Mesenchymal stem cell (in vitro differentiated cells and primary cell): ENCODE data around the gene MAOB.

ENCODE experiments used
- DNase-seq: peaks from one replicate; pipeline ENCODE4 v3.0.0-alpha.2; 2013
- H2AFZ ChIP-seq: one replicate; pipeline ENCODE4 v1.6.1; 2013; ENCODE audit warnings: low read depth, mild to moderate bottlenecking, control low read depth, inconsistent platforms, low read length, moderate library complexity
- H2AK5ac ChIP-seq: 2 replicates; pipeline ENCODE4 v1.6.1; 2013; ENCODE audit warnings: low read length, moderate library complexity, mild to moderate bottlenecking, inconsistent platforms; ENCODE audit not compliant: severe bottlenecking
- H2BK120ac ChIP-seq: one replicate; pipeline ENCODE4 v1.6.1; 2013; ENCODE audit warnings: low read depth, mild to moderate bottlenecking, inconsistent platforms, low read length, moderate library complexity
- H2BK12ac ChIP-seq, 2 experiments: one replicate each; pipeline ENCODE4 v1.6.1; 2013; ENCODE audit warnings: inconsistent platforms in 2 of 2, low read length in 2 of 2, mild to moderate bottlenecking in 2 of 2, moderate library complexity in 2 of 2, control low read depth in 1 of 2
- H2BK15ac ChIP-seq: one replicate; pipeline ENCODE4 v1.6.1; 2013; ENCODE audit warnings: mild to moderate bottlenecking, low read depth, inconsistent platforms; ENCODE audit not compliant: poor library complexity, severe bottlenecking
- H2BK5ac ChIP-seq: 2 replicates; pipeline ENCODE4 v1.6.1; 2013; ENCODE audit warnings: low read depth, mild to moderate bottlenecking, low read length, control low read depth, inconsistent platforms; ENCODE audit not compliant: poor library complexity, severe bottlenecking
- H3K14ac ChIP-seq, 2 experiments: one replicate each; pipeline ENCODE4 v1.6.1; 2013; ENCODE audit warnings: inconsistent platforms in 2 of 2, low read length in 2 of 2, control low read depth in 1 of 2, mild to moderate bottlenecking in 1 of 2, moderate library complexity in 1 of 2
- H3K18ac ChIP-seq, 2 experiments: one replicate each; pipeline ENCODE4 v1.6.1; 2013; ENCODE audit warnings: inconsistent platforms in 2 of 2, low read length in 2 of 2, control low read depth in 1 of 2, low read depth in 1 of 2, mild to moderate bottlenecking in 1 of 2
- H3K23ac ChIP-seq, 2 experiments: one replicate each; pipeline ENCODE4 v1.6.1; 2013; ENCODE audit warnings: inconsistent platforms in 2 of 2, low read length in 2 of 2, mild to moderate bottlenecking in 2 of 2, moderate library complexity in 2 of 2, control low read depth in 1 of 2
- H3K27ac ChIP-seq: 2 replicates; pipeline ENCODE4 v1.5.1; 2013; ENCODE audit warnings: mild to moderate bottlenecking, moderate library complexity, low read length, control low read depth, inconsistent platforms; ENCODE audit not compliant: poor library complexity, severe bottlenecking
- H3K27me3 ChIP-seq, 2 experiments: 2 replicates each; pipeline versions ENCODE4 v1.6.1 to v1.7.0; 2013; ENCODE audit warnings: low read length in 2 of 2, mild to moderate bottlenecking in 2 of 2, moderate library complexity in 2 of 2, control low read depth in 1 of 2, inconsistent platforms in 1 of 2; ENCODE audit not compliant: control insufficient read depth in 1 of 2, insufficient read depth in 1 of 2
- H3K36me3 ChIP-seq, 2 experiments: 2 replicates each; pipeline versions ENCODE4 v1.6.1 to v1.7.0; 2013; ENCODE audit warnings: low read length in 2 of 2, control low read depth in 1 of 2, inconsistent platforms in 1 of 2, low read depth in 1 of 2, mild to moderate bottlenecking in 1 of 2; ENCODE audit not compliant: insufficient read depth in 2 of 2, control insufficient read depth in 1 of 2
- H3K4ac ChIP-seq, 2 experiments: one replicate each; pipeline ENCODE4 v1.6.1; 2013; ENCODE audit warnings: inconsistent platforms in 2 of 2, low read length in 2 of 2, mild to moderate bottlenecking in 2 of 2, moderate library complexity in 2 of 2, control low read depth in 1 of 2, low read depth in 1 of 2
- H3K4me1 ChIP-seq: 2 replicates; pipeline ENCODE4 v1.6.1; 2013; ENCODE audit warnings: low read depth, low read length, control low read depth; ENCODE audit not compliant: control insufficient read depth, insufficient read depth
- H3K4me2 ChIP-seq: 2 replicates; pipeline ENCODE4 v1.6.1; 2013; ENCODE audit warnings: low read length, mild to moderate bottlenecking, inconsistent platforms; ENCODE audit not compliant: poor library complexity, severe bottlenecking
- H3K4me3 ChIP-seq, 2 experiments: 2 replicates each; pipeline versions ENCODE4 v1.5.1 to v1.7.0; 2013; ENCODE audit warnings: low read length in 2 of 2, mild to moderate bottlenecking in 2 of 2, control low read depth in 1 of 2, low read depth in 1 of 2; ENCODE audit not compliant: insufficient read depth in 1 of 2
- H3K79me1 ChIP-seq: replicated peaks from 2 replicates; pipeline ENCODE4 v1.6.1; 2013; ENCODE audit warnings: mild to moderate bottlenecking, control low read depth, low read length, inconsistent platforms; ENCODE audit not compliant: poor library complexity, severe bottlenecking
- H3K9ac ChIP-seq: 2 replicates; pipeline ENCODE4 v1.7.0; 2013; ENCODE audit warnings: mild to moderate bottlenecking, low read length, moderate library complexity
- H3K9me3 ChIP-seq: 2 replicates; pipeline ENCODE4 v1.7.0; 2013; ENCODE audit warnings: mild to moderate bottlenecking, low read length; ENCODE audit not compliant: control insufficient read depth
- H4K8ac ChIP-seq: one replicate; pipeline ENCODE4 v1.6.1; 2013; ENCODE audit warnings: inconsistent platforms, mild to moderate bottlenecking, low read length, moderate library complexity
- H4K91ac ChIP-seq: one replicate; pipeline ENCODE4 v1.6.1; 2013; ENCODE audit warnings: mild to moderate bottlenecking, low read length, inconsistent platforms
- WGBS: methylation state at CpG from one replicate; pipeline ENCODE4 v1.1.7; 2013; ENCODE audit warnings: mixed read lengths; 5-methylcytosine and 5-hydroxymethylcytosine counted together

MAOB gene

DNA sequence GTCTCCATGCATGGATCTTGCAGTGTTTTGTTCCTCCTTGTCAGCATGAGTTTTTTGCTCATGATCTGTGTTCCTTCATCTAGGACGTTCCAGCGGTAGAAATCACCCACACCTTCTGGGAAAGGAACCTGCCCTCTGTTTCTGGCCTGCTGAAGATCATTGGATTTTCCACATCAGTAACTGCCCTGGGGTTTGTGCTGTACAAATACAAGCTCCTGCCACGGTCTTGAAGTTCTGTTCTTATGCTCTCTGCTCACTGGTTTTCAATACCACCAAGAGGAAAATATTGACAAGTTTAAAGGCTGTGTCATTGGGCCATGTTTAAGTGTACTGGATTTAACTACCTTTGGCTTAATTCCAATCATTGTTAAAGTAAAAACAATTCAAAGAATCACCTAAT lies 138.0 kb downstream of the MAOB start:
- Histone ChIP-seq H3K4ac (no peak overlapping the region), H4K91ac (no peak overlapping the region), H2BK5ac (no peak overlapping the region), H3K14ac (no peak overlapping the region), H3K27me3 (peaks cover 0 to 25% of the 10 kb centered on the region in 2 experiments), H2BK120ac (no peak overlapping the region), H2AK5ac (no peak overlapping the region), H3K4me2 (no peak overlapping the region), H3K4me3 (no peak overlapping the region), H3K23ac (no peak overlapping the region), H3K18ac (no peak overlapping the region), H4K8ac (no peak overlapping the region), H2BK12ac (no peak overlapping the region), H3K27ac (no peak overlapping the region), H3K4me1 (peaks cover 4% of the 10 kb centered on the region), H3K36me3 (no peaks in the 10 kb centered on the region), H3K9me3 (no peaks in the 10 kb centered on the region), H3K9ac (no peak overlapping the region), H2BK15ac (no peak overlapping the region), H3K79me1 (no peaks in the 10 kb centered on the region), H2AFZ (no peak overlapping the region)
- no peak for DNase-seq
- 100% methylated on average over 2 of the region's 3 CpGs for WGBS

DNA sequence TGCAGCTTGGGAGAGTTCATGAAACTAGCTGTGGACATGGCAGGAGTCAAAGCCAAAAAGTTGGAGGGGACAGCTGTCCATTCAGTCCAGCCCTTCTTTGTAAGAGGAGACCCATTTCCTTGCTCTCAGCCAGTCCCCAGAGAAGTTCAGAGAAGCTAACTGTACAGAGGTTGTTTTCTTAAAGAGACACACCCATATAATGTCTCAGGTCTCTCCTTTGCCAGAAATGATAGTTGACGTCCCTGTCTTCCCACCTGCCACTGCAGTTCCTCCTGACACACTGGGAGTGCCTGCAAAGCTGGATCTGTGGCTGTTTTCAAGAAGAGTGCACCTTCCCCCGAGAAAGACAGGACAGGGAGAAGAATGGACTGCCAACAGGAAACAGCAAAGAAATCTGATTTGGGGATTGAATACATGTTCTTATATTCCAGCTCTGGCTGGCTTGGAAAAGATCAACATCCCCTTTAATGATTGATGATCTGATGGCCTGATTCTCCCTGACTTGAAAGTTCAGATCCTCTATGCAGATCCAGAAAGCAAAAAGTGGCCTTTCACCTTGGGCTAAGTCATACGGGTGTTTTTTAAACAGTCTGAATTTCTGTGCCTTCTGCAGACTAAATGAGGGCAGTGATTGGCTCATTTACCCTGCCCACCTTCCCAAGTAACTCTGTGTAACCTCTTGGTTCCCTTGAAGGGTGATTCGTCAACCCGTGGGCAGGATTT lies 139.0 kb downstream of the MAOB start:
- Histone ChIP-seq H3K27me3 (peaks cover 0 to 25% of the 10 kb centered on the region in 2 experiments), H3K23ac (no peak overlapping the region), H2BK5ac (no peak overlapping the region), H2AK5ac (no peak overlapping the region), H2BK12ac (no peak overlapping the region), H3K79me1 (no peaks in the 10 kb centered on the region), H2BK15ac (no peak overlapping the region), H3K4me1 (peaks cover 4% of the 10 kb centered on the region), H3K14ac (no peak overlapping the region), H3K4me3 (no peak overlapping the region), H2BK120ac (no peak overlapping the region), H3K27ac (no peak overlapping the region), H3K36me3 (no peaks in the 10 kb centered on the region), H3K4me2 (no peak overlapping the region), H3K18ac (no peak overlapping the region), H3K4ac (no peak overlapping the region), H4K91ac (no peak overlapping the region), H2AFZ (no peak overlapping the region), H4K8ac (no peak overlapping the region), H3K9ac (no peak overlapping the region), H3K9me3 (no peaks in the 10 kb centered on the region)
- 91% methylated on average over 5 of the region's 5 CpGs for WGBS
- DNase-seq: no peak

DNA sequence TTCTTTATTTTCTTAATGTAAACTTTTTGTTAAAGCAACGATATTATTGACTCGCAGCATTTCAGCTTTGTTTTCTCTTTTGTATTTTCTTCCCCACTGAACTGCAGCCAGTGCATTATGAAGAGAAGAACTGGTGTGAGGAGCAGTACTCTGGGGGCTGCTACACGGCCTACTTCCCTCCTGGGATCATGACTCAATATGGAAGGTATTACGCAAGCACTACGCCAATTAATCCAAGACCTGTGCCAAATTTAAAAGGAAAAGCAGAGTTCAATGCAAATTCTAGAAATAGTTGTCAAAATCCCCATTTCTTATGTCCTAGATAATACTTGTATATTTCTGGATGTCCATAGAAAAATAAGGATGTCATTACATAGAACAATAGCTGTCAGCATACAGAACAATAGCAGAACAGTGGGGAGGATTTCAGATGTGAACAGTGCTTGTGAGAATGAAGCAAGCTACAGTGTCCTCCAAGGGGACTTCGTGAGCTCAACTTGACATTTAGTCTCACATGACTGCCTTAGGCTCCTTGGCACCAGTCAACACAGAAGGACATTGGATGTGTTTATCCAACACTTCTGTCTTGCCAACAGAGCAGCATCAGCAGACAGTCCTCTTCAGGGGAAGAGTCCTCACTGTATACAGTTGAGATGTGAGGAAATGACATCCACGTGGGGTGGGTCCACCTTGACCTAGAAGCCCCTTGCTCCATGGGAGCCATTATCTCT lies 140.2 kb downstream of the MAOB start:
- Histone ChIP-seq H3K27me3 (peaks cover 0 to 16% of the 10 kb centered on the region in 2 experiments), H4K91ac (no peak overlapping the region), H2AK5ac (no peak overlapping the region)

DNA sequence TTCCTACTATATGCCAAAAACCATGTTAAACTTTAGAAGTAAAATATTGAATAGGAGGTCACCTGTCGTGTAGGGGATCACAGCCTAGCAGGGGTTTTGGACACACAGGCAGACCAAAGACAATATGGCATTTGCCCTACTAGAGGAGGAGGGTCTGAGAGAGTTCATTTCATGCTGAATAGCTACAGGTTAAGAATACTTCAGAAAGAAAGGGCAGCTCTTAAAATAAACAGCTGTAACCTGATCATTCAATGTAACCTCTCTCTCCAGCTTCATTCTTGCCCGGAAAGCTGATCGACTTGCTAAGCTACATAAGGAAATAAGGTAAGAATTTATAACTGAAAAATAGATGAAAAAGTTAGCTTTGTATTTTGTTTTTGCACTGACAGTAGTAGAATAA lies 146.3 kb downstream of the MAOB start:
- Histone ChIP-seq H2BK15ac (no peak overlapping the region), H3K79me1 (no peaks in the 10 kb centered on the region), H3K23ac (no peak overlapping the region), H2AK5ac (no peak overlapping the region), H2AFZ (no peak overlapping the region), H3K4me1 (no peaks in the 10 kb centered on the region), H3K36me3 (no peaks in the 10 kb centered on the region), H3K14ac (no peak overlapping the region), H2BK5ac (no peak overlapping the region), H3K27ac (no peak overlapping the region), H3K27me3 (peaks cover 0 to 4% of the 10 kb centered on the region in 2 experiments), H3K18ac (no peak overlapping the region), H3K4me2 (no peak overlapping the region), H3K4me3 (no peak overlapping the region), H4K8ac (no peak overlapping the region), H3K4ac (no peak overlapping the region), H2BK12ac (no peak overlapping the region), H3K9ac (no peak overlapping the region), H4K91ac (no peak overlapping the region), H2BK120ac (no peak overlapping the region), H3K9me3 (no peaks in the 10 kb centered on the region)
- DNase-seq: no peak
- no CpG with 5 or more reads among the region's 3 CpGs for WGBS

More for the DNA sequence above, 140.2 kb downstream of the MAOB start:
- WGBS: 79% methylated on average over 3 of the region's 7 CpGs
- Histone ChIP-seq H3K27ac (no peak overlapping the region), H2BK5ac (no peak overlapping the region), H4K8ac (no peak overlapping the region), H2AFZ (no peak overlapping the region), H3K4me2 (no peak overlapping the region), H3K79me1 (no peaks in the 10 kb centered on the region), H3K4me3 (no peak overlapping the region), H3K4ac (no peak overlapping the region), H2BK12ac (no peak overlapping the region), H3K23ac (no peak overlapping the region), H3K18ac (no peak overlapping the region), H3K9me3 (no peaks in the 10 kb centered on the region), H3K9ac (no peak overlapping the region), H2BK120ac (no peak overlapping the region), H3K14ac (no peak overlapping the region), H3K4me1 (peaks cover 4% of the 10 kb centered on the region), H2BK15ac (no peak overlapping the region), H3K36me3 (no peaks in the 10 kb centered on the region)
- peak; percentile 26 for DNase-seq
